ENCODE results near the gene OR8H1.

OR8H1 gene, protein sequence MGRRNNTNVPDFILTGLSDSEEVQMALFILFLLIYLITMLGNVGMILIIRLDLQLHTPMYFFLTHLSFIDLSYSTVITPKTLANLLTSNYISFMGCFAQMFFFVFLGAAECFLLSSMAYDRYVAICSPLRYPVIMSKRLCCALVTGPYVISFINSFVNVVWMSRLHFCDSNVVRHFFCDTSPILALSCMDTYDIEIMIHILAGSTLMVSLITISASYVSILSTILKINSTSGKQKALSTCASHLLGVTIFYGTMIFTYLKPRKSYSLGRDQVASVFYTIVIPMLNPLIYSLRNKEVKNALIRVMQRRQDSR

DNA sequence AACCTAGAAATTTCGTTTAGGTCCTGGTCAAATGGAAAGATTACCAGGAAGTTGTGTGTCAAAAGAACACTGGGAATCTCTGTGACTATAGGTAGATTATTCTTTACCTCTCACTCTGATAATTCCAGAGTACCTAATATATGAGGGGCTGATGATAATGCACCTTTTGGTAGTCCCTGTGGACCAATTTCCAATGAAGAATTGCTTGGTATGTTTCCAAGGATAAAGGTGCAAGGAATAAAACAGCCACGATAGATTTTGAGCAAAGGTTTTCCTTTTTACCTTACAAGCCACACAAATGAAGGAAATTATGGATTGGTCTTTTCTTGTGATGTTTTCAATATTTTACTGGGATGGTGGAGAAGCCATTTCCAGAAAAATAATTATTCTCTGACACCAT is at the start of gene OR8H1:
Gene OR8H1, minus strand, starts transcription at position 101 of the 400 bp plus-strand sequence. CDS start 1,192 bp downstream, outside the sequence.
- no peak for DNase-seq (ENCODE audit: low spot score)

DNA sequence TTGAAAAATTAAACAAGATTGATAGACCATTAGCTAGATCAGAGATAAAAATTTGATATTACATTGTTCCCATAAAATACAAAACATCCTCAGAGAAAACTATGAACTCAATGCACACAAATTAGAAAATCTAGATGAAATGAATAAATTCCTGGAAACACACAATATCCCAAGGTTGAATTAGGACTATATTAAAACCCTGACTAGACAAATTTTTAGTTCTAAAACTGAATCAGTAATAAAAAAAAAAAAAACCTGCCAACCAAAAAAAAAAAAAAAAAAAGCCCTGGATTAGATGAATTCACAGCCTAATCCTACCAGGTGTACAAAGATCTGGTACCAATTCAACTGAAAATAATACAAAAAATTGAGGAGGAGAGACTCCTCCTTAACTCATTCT is 48.2 kb upstream of the OR8H1 start:
- DNase-seq (ENCODE audit: low spot score), result no peak

DNA sequence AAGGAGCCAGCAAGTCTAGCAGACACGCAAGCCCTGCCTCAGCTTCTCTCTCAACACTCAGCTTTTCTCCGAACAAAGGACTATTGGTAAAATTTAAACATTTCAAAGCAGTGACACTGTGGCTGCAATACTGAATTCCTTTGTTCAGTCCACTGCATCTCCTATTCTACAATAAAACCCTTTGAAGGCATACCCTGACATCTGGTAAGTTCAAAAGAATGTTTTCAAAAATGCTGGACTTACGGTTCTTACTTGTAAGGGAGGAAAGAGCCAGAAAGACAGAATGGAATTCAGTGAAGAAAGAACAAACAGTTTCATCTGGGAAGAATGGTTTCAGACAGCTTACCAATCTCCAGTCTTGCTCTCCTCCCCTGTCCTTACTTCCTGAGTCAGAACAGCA is 41.1 kb upstream of the OR8H1 start:
- no peak for DNase-seq (ENCODE audit: low spot score)

DNA sequence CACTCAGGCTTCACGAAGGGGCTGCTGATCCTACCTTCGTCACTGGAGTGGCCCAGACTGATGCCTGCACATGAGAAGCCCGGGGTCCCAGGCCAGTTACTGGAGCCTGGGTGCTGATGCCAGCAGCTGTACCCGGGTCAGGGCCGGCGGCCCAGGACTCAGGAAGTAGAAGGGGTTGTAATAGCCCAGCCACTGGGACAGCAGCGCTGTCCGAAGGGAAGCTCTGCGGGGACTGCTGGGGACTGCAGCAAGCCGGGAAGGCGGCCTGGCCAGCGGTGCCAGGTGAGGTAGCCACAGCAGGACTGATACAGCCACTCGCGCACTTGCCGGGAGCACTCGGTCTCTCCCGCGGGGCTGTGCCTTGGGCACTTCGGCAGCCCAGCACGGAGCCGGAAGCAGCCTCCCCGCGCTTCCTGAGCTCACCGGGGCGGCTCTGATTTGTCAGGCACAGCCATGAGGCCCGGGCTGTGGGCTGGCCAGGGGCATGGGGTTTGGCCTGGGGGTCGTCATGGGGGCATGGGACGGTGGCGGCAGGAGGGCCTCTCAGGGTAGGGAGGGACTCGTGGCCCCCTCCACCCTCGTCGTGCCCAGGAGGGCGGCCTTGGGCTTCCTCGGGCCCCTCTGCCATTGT is 39.9 kb upstream of the OR8H1 start:
- no peak for DNase-seq (ENCODE audit: low spot score)

DNA sequence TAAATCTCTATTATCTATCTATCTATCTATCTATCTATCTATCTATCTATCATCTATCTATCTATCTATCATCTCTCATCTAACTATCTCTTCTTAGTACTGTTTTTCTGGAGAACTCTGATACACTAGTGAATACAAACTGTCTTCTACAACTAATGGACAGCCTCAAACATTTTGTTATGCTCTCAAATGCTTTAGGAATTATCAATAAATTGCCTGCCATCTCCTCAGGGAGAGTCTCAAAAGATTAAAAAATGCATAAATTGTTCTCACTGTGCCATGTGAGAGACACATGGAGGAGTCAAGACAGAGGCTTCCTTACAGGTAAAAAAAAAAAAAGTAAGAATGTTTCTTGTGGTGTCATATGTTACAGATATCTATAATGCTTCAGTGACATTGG is 22.8 kb upstream of the OR8H1 start, which contains the start of gene OR8K3:
Gene OR8K3, plus strand, starts transcription at position 301 of the 400 bp plus-strand sequence. CDS start 3,163 bp downstream, outside the sequence.
- no peak for DNase-seq (ENCODE audit: low spot score)

DNA sequence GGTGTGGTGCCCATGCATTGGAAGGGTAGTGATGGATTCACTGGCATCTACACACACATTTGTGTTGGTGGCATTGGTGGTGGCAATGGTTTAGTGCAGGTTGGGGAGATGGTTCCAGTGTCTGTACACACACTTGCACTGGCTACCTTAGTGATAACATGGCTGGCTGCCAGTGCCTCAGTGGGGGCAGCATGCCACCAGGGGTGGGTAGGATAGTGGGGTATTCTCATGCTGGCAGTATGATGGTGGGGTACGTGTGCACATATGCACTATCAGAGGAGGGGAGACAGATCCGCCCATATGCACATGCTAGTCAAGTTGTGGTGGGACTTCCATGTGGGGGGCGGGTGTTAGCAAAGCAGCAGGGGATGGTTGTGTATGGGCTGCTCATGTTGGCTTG is 15.8 kb upstream of the OR8H1 start:
- no peak for DNase-seq (ENCODE audit: low spot score)

DNA sequence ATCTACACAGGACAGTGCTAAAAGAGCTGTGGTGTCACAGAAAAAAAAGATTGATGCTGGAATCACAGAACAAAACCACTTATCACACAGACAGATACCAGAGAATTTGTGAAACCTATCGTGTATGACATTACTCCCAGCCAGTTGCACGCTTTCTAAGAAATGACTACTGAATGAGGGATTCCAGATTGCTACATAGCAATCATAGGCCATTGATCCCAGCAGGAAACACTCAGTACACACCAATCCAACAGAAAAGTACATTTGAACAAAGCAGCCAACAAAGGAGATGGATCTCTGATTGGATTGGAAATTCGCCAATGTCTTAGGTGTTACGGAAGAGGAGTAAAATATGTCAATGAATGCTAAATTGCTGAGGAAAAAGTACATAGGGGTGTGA is 4.8 kb upstream of the OR8H1 start:
- DNase-seq (ENCODE audit: low spot score), result no peak

DNA sequence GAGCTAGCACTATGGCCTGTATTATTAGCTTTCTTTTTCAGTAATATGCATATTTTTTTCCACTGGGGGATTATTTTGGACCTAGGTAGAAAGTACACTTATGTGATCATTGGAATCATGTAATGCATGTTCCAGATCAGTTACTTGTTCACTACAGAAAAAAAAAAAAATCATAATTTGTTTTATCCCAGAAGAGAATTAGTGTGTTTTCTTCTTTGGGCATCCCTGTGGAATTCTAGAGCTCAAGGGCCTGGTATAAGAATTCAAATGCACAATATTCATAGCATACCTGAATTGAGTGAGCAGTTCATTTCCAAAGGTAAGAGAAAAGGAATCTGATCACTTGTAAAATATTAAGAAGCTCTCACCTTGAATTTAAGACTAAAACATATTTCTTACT is 18.2 kb downstream of the OR8H1 start, which contains the start of gene OR5T1:
Gene OR5T1, plus strand, starts transcription at position 301 of the 400 bp plus-strand sequence. CDS start 1,485 bp downstream, outside the sequence.
- no peak for DNase-seq (ENCODE audit: low spot score)

DNA sequence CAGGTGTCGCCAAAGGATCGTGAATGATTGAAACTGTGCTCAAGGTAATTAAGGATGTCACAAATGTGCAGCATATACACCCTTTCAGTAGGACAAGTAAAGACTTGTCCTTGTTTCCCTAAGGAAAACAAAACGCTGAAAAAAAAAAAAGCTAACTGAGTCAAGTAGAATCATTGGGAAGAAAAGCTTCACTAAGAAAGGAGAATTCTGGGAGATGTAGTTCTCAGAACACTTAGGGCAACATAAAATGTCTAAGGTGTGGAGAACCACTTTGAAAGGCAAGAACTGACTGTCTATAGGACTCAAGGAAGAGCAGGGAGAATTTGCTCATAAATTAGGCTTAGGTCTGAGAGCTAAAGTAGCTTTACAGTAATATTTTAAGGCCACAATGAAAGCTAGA is 21.0 kb downstream of the OR8H1 start:
- DNase-seq (ENCODE audit: low spot score), result no peak

DNA sequence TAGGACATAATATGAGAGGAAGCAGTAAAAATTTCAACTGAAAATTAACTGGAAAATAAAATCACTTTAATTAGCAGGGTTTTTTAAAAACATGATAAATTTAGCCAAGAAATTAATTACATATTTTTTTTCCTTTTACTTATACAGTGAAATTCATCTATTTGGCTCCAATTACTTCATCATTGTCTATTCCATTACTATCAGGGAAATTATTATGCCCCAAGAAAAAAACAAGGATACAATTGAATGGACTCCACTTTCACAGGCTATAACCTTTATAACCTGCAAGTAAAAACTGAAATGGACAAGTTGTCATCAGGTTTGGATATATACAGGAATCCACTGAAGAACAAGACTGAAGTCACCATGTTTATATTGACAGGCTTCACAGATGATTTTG is 40.1 kb downstream of the OR8H1 start, which contains the start of gene OR5T3:
Gene OR5T3, plus strand, starts transcription at position 301 of the 400 bp plus-strand sequence. Its CDS starts 0 bp downstream, at position 301.
- DNase-seq (ENCODE audit: low spot score), result no peak
